T-helper 17 cell (primary cell): ENCODE data around the gene FEN1. TPM values are rescaled to one million over a fixed set of nuclear protein-coding genes. Genes with fewer than 3 reads are reported as not detected.
A peak's percentile ranks its signal among the peaks of the same experiment; 100 is the strongest.

Source experiments
- ATAC-seq: fragments of 150-1000 bp; cut with Tn5 transposase; 2 replicates; pipeline ENCODE4 v1.10.0; 2021; ENCODE audit warnings: mild to moderate bottlenecking, moderate library complexity
- DNase-seq, 3 donors: peaks; one replicate each; pipeline versions ENCODE4 v3.0.0 to v3.0.0-alpha.2; 2020 to 2021
- H3K9me3 ChIP-seq: one replicate; pipeline ENCODE4 v1.7.0; 2013; ENCODE audit warnings: low read length, mild to moderate bottlenecking; ENCODE audit not compliant: control insufficient read depth, poor library complexity, severe bottlenecking
- H3K27ac Mint-ChIP-seq: one replicate; pipeline ENCODE4 v1.8.0; 2022; ENCODE audit warnings: mild to moderate bottlenecking, moderate library complexity, mixed read lengths
- H3K27me3 Mint-ChIP-seq: one replicate; pipeline ENCODE4 v1.8.0; 2022; ENCODE audit warnings: mixed read lengths
- H3K36me3 Mint-ChIP-seq: one replicate; pipeline ENCODE4 v1.8.0; 2022; ENCODE audit warnings: low read depth, mixed read lengths
- H3K4me1 Mint-ChIP-seq: one replicate; pipeline ENCODE4 v1.8.0; 2022; ENCODE audit warnings: mild to moderate bottlenecking, mixed read lengths
- H3K4me3 Mint-ChIP-seq: one replicate; pipeline ENCODE4 v1.8.0; 2022; ENCODE audit warnings: mild to moderate bottlenecking, moderate library complexity, mixed read lengths
- total RNA-seq, 4 donors: library from RNA in 2 of 4; stranded (reverse) in 2 of 4; gene quantifications; one replicate each; pipeline ENCODE4 v1.2.3 and lab custom pipeline; 2022 to 2026

The FEN1 gene
- total RNA-seq, 2 donors from 2014 or later: 9.7 to 13.0 TPM

DNA sequence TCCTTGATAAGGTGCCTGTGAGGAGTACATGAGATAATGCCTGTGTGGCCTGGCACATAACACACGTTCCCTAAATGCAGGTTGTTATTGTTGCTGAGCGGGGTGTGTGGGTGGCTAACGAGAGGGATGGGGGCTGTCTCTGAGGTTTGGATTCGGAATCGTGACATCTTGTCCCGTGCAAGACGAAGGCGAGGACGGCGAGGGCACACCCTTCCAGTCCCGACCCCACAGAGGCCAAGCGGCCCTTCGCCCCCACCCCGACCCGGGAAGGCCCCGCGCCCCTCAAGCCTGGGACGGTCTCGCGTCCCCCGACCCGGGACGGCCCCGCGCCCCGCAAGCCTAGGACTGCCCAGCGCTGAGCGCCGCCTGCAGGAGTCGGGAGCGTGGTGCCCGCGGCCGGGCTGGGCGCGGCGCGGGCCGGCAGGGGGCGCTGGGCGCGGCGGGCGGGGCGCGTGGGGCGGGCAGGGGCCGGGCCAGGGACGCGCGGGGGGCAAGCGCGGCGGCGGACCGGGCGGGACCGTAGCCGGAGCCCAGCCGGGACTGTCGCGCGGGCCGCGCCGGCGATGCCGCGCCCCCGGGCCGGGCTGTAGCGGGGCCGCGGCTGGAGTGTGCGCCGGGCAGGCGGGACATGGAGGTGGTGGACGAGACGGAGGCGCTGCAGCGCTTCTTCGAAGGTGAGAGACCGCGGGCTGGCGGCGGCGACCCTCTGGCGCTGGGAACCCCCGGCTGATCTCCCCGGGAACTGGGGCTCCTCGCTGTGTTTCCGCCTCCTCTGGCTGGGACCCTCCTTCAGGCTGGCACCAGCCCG, 40.4 kb upstream of the FEN1 start, which contains the start of gene MYRF:
TSS of gene MYRF (plus strand) at position 520 of the 808 bp plus-strand sequence. CDS start at position 629, 109 bp downstream.
- peak; percentile 92 for ATAC-seq
- Mint-ChIP-seq H3K27ac (no peak within 1 kb of the TSS), H3K4me1 (peaks cover 16% of the 10 kb centered on the region), H3K4me3 (peak within 1 kb of the TSS; percentile 88), H3K27me3 (peaks cover 25% of the 10 kb centered on the region), H3K36me3 (no peaks in the 10 kb centered on the region)
- peak; percentile 61 to 65 (median 64) for DNase-seq
- H3K9me3 ChIP-seq: no peaks in the 10 kb centered on the region

DNA sequence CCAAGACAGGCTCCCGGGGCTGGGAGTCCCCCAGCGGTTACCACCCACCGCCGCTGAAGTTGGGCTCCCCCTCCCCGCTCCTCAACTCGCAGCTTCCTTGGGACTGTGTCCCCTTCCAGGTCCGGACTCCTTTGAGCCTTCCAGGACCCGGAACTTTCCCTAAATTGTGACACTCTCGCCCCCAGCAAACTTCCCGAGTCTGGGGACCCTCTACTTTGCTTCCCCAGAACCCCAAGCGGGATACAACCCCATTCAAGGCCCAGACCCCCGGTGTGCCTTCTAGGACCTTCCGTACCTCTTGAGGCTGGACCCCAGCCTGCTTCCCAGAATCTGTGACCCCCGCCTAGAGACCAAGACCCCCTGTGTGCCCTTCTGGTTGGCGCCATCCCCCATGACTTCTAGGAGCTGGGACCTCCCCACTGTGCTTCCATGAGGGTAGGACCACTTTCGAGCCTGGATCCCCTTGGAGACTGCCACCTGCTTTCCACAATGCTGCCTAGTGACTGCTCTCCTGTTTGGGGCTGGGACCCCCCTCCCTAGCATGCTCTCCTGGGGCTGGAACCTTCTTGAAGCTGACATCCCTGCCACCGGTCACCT, 39.7 kb upstream of the FEN1 start:
- no peak for DNase-seq
- Mint-ChIP-seq H3K4me1 (peaks cover 16% of the 10 kb centered on the region), H3K27me3 (peaks cover 25% of the 10 kb centered on the region), H3K27ac (no peak overlapping the region), H3K4me3 (peak overlapping the region; percentile 88), H3K36me3 (no peaks in the 10 kb centered on the region)
- H3K9me3 ChIP-seq: no peaks in the 10 kb centered on the region
- ATAC-seq: peak; percentile 44

DNA sequence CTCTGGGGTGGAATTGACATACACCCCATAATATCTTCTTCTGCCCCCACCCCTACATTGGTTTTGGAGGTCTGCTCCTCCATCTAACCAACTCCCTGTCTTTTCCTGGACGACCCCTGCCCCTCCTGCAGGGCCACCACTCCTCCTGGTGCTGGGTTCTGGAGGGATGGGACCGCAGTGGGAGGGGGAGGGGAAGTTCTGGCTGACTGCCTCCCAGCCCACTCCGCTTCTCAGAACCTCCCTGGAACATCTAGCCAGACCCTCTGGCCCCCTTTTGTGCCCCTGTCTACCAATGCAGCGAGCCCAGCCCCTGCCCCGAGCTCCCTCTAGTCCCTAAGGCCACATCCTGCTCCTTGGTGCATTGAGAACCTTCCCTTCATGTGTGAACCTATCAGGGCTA, 39.0 kb upstream of the FEN1 start:
- DNase-seq: no peak
- no peaks in the 10 kb centered on the region for H3K9me3 ChIP-seq
- Mint-ChIP-seq H3K4me3 (peak overlapping the region; percentile 88), H3K4me1 (peaks cover 16% of the 10 kb centered on the region), H3K27ac (peak overlapping the region; percentile 45), H3K36me3 (no peaks in the 10 kb centered on the region), H3K27me3 (peaks cover 24% of the 10 kb centered on the region)
- no peak for ATAC-seq

DNA sequence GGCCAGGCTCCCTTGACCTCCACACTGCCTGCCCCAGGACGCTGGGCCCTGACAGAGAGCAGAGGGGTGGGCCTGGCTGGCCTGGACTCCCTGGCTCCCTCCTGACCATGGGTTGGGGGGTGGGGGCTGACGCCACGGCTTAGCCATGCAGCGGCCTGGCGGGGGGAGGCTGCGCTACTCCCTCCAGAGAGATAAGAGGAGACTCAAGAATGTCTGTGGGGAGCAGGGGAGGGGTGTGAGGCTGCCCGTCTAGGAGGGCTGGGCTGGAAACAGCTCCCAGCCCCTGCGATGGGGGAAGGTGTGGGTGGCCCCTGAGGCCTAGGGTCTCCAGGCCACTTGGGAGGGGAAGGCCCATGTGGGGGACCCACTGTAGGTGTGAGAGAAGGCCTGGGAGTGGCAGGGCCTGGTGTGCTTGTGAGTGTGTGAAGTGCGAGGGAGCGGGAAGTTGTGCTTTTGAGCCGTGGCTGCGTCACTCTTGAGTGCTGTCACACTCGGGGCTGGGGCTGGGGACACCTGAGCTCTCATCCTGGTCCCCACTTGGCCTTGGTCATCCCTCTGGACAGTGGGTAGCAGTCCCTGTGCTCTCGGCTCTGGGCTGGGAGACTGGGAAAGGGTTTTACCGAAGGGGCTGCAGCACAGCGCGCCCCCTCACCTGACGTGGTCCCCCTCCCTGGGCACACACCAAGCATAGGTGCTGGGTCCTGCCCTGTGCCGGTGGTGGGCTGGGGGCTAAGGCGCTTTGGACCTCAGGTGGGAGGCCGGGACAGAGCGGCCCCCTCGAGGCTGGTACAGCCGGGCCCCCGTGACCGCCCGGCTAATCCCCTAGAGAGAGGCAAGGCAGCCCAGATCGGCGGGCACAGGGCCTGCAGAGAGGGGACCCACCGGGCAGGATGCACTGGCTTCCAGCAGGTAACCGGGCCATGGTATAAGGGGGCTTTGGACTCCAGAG, 37.9 kb upstream of the FEN1 start:
- Mint-ChIP-seq H3K27me3 (peaks cover 14% of the 10 kb centered on the region), H3K36me3 (no peaks in the 10 kb centered on the region), H3K4me3 (no peak overlapping the region), H3K4me1 (peaks cover 16% of the 10 kb centered on the region), H3K27ac (no peak overlapping the region)
- DNase-seq (no peak), ATAC-seq (no peak)
- H3K9me3 ChIP-seq: no peaks in the 10 kb centered on the region

DNA sequence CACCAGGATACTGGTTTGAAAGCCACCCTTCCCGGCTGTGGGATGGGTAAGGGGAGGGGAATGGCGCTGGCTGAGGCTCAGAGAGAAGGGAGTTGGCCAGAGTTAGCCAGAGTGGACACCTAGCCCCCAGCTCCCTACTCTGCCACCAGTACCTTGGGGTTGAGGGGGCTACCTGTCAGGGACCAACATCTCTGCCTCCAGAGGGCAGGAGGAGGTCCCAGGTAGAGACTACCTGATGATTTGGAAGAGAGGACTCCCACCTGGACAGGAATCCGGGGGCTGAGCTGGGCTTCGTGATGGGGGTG, 36.6 kb upstream of the FEN1 start:
- DNase-seq (no peak), ATAC-seq (no peak)
- Mint-ChIP-seq H3K4me1 (peaks cover 13% of the 10 kb centered on the region), H3K27ac (no peak overlapping the region), H3K27me3 (peaks cover 9% of the 10 kb centered on the region), H3K36me3 (no peaks in the 10 kb centered on the region), H3K4me3 (no peak overlapping the region)
- no peaks in the 10 kb centered on the region for H3K9me3 ChIP-seq

DNA sequence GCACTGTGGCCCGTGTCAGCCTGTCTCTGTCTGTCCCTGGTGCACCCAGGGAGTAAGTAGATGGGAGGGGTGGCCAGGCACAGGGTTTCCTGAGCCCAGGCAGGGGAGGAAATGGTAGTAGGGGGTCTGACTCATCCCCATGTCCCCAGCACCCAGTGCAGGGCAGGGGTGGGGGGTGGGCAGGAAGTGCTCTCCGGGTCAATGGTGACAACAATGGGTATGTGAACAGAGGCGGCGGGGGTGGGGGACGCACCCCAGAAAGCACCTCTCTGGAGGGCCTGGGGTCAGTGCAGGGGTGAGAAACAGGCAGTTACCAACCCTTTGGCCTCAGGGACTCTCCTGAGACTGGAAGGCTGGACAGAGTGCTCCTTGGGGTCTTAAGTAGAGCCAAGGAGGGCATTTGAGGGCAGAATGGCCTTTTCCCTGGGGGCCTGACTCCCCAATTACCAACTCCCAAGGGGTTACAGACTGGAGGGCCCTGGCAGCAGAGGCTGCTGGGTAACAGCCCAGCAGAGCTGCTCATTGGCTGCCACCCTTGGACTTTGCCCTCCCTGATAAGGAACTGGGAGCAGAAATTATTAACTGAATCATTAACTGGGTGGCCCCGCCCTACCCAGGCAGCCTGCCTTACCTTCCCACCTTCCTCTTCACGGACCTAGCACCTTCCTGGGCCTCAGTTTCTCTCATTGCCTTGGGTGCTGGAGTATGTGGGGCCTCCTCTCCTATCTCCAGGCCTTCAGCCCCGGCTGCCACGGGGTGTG, 36.1 kb upstream of the FEN1 start:
- no peaks in the 10 kb centered on the region for H3K9me3 ChIP-seq
- Mint-ChIP-seq H3K36me3 (no peaks in the 10 kb centered on the region), H3K4me1 (peaks cover 10% of the 10 kb centered on the region), H3K4me3 (peak overlapping the region; percentile 41), H3K27ac (no peak overlapping the region), H3K27me3 (peaks cover 4% of the 10 kb centered on the region)
- no peak for DNase-seq
- no peak for ATAC-seq

DNA sequence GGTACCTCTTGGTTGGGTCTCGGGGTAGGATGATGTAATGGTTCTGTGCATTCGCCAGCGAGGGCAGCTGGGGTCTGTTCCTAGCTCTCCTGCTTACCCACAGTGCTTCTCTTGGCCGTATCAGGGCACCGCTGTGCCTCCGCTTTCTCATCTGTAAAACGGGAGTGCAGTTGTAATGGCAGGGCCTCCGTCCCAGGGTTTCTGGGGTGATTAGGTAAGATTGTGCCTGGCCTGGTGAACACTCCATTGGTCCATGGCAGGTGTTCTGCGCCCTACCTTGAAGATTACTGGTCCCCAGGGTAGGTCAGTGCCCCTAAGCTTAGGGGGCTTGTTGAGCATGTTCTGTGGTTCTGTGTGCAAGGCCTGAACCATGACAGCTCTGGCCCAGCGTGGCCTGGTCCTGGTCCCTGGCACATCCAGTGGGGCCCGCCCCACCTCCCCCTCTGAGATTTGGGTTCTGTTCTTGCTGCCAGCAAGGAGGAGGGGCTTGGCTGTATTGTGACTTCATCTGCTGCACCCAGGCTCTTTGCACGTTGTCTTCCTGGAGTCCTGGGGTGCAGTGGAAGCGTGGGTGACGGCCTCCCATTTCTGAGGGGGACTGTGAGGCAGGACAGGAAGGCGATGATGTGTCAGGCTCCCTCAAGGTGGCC, 35.4 kb upstream of the FEN1 start:
- H3K4me3 Mint-ChIP-seq: no peak overlapping the region
- no peak overlapping the region for H3K27ac Mint-ChIP-seq
- no peaks in the 10 kb centered on the region for H3K36me3 Mint-ChIP-seq
- DNase-seq (no peak), ATAC-seq (no peak)
- H3K4me1 Mint-ChIP-seq: peaks cover 10% of the 10 kb centered on the region
- peaks cover 4% of the 10 kb centered on the region for H3K27me3 Mint-ChIP-seq
- no peaks in the 10 kb centered on the region for H3K9me3 ChIP-seq

DNA sequence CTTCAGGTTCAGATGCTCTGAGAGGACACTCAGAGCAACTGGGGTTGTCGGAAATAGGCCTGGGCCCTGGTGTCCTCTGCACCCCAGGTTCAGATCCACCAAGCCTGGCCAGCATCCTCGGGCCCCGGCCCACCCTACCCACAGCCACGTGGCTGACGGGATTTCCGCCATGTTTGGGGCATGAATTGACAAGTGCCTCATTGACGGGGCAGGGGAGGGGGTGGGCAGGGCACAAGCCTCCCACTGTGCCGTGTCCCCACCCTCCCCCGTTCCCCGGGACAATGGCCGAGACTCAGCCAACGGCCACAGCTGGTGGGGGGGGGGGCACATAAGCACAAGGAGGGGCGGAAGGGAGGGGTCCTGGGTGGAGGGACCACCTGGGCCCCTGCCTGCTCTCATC, 31.8 kb upstream of the FEN1 start:
- Mint-ChIP-seq H3K36me3 (no peaks in the 10 kb centered on the region), H3K4me1 (peaks cover 5% of the 10 kb centered on the region), H3K27ac (no peak overlapping the region), H3K27me3 (no peaks in the 10 kb centered on the region), H3K4me3 (no peak overlapping the region)
- H3K9me3 ChIP-seq: no peaks in the 10 kb centered on the region
- no peak for DNase-seq
- no peak for ATAC-seq

DNA sequence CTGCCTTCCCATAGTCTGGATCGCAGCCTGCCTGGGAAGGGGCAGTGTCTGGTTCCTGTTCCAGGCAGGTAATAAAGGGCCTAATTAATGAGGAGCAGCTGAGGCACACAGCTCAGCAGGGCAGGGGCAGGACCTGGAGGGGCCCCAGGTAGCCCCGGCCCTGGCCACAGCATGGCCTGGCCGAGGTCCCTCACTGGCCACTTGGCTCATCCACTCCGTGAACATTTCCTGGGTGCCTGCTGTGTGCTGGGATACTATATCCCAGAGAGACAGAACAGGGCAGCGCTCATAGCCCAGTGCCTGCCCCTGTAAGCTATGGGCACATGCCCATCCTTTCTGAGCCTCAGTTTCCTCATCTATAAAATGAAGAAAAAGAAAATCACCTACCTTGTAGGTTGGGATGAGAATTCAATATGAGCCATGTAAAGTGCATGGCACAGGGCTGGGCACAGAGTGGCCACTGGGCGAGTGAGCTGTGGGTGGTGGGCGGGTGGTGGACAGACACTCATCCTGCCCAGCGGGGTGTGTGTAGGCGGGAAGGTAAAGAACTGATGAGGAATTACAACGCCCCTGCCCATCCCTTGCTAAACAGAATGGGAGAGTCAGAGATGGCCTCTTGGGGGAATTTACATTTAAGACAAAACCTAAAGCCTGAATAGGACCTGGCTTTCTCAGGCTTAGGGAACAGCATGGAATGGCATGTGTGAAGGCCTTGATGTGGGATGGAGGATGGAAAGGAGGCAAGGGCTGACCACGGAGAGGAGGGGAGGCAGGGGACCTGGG, 31.1 kb upstream of the FEN1 start:
- no peak for ATAC-seq
- H3K27ac Mint-ChIP-seq: no peak overlapping the region
- H3K9me3 ChIP-seq: no peaks in the 10 kb centered on the region

DNA sequence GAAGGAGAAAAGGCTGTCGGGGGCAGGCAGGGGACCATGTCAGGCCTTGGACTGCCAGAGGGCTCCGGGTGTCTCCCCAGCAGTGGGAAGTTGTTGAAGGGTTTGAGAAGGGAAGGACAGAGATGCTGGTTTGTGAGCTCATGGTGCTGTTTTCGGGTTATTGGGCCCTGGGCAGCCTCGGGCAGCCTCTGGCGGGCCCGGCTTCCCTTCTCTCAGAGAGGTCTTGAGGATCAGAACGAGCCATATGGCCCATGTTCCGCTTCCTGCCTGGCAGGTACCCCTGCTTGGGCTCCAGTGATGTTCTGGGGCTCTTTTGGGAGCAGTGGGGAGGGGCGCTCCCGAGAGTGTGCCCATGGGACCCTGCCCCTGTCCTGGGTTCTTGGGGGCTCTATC, 30.5 kb upstream of the FEN1 start:
- H3K27ac Mint-ChIP-seq: no peak overlapping the region
- DNase-seq: no peak
- no peak for ATAC-seq
- no peaks in the 10 kb centered on the region for H3K27me3 Mint-ChIP-seq
- H3K36me3 Mint-ChIP-seq: no peaks in the 10 kb centered on the region
- no peaks in the 10 kb centered on the region for H3K9me3 ChIP-seq
- H3K4me3 Mint-ChIP-seq: no peak overlapping the region
- no peaks in the 10 kb centered on the region for H3K4me1 Mint-ChIP-seq

More for the DNA sequence above, 31.1 kb upstream of the FEN1 start:
- Mint-ChIP-seq H3K4me1 (no peaks in the 10 kb centered on the region), H3K27me3 (no peaks in the 10 kb centered on the region), H3K4me3 (no peak overlapping the region), H3K36me3 (no peaks in the 10 kb centered on the region)
- DNase-seq: no peak

DNA sequence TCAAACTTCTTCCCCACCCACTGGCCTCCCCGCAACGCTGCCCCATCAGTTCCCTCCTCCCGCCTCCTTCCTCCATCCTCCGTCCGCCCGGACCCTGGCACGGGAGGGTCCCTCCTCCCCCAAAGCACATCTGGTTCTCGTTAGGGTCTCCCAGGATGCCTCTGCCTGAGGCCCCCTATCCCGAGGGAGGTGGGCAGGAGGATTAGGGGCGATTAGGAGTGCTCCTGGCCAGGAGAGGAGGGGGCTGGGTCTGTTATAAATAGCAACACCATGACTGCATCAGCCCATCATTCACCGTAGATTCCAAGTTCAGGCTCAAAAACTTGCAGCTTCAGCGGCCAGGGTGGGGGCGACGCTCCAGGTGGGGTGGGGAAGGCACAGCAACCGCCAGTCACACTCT, 29.9 kb upstream of the FEN1 start:
- DNase-seq: no peak
- H3K4me1 Mint-ChIP-seq: no peaks in the 10 kb centered on the region
- no peak for ATAC-seq
- H3K27me3 Mint-ChIP-seq: no peaks in the 10 kb centered on the region
- no peaks in the 10 kb centered on the region for H3K9me3 ChIP-seq
- H3K27ac Mint-ChIP-seq: no peak overlapping the region
- no peak overlapping the region for H3K4me3 Mint-ChIP-seq
- H3K36me3 Mint-ChIP-seq: no peaks in the 10 kb centered on the region
